Muscle of leg (tissue), 11 donors: ENCODE data around the gene RTN4R. TPM values are rescaled to one million over a fixed set of nuclear protein-coding genes. Genes with fewer than 3 reads are reported as not detected.

Source experiments
- DNase-seq: peaks from one replicate; pipeline ENCODE4 v3.0.0; 2013
- H3K27ac ChIP-seq: one replicate; pipeline ENCODE4 v1.5.1; 2013; ENCODE audit warnings: mild to moderate bottlenecking, low read length, control low read depth
- H3K27me3 ChIP-seq: one replicate; pipeline ENCODE4 v1.6.1; 2013; ENCODE audit warnings: low read length; ENCODE audit not compliant: control insufficient read depth, insufficient read depth
- H3K36me3 ChIP-seq: one replicate; pipeline ENCODE4 v1.6.1; 2013; ENCODE audit warnings: low read length; ENCODE audit not compliant: control insufficient read depth, insufficient read depth
- H3K4me1 ChIP-seq: one replicate; pipeline ENCODE4 v1.6.1; 2013; ENCODE audit warnings: low read length; ENCODE audit not compliant: control insufficient read depth, insufficient read depth
- H3K4me3 ChIP-seq: one replicate; pipeline ENCODE4 v1.5.1; 2013; ENCODE audit warnings: low read length, control low read depth
- H3K9me3 ChIP-seq: replicated peaks from 2 replicates; pipeline ENCODE4 v1.6.1; 2013; ENCODE audit warnings: low read depth, low read length; ENCODE audit not compliant: control insufficient read depth
- WGBS: methylation state at CpG from one replicate; pipeline ENCODE4 v1.1.5; 2013; ENCODE audit warnings: missing lambda C conversion rate; ENCODE audit not compliant: insufficient coverage; 5-methylcytosine and 5-hydroxymethylcytosine counted together
- polyA plus RNA-seq, 8 donors: library from polyadenylated mRNA; unstranded; fragments of 120-200 nt; gene quantifications; one replicate each; pipeline versions ENCODE4 v1.2.1 to v1.2.3, GENCODE V29; 2013; ENCODE audit warnings: inconsistent platforms in 1 of 8, low replicate concordance in 1 of 8; ENCODE audit not compliant: insufficient read length in 8 of 8, insufficient read depth in 1 of 8
- total RNA-seq: library from RNA; stranded (reverse); fragments of 120-200 nt; gene quantifications from one replicate; pipeline ENCODE4 v1.2.4, GENCODE V29; 2013

Gene RTN4R
- total and polyA plus RNA-seq, 9 donors, result 7.3 to 19.0 (median 13.5) TPM

- Histone ChIP-seq H3K4me1 (peaks cover 52% of the 10 kb centered on the region), H3K36me3 (no peaks in the 10 kb centered on the region), H3K9me3 (no peaks in the 10 kb centered on the region), H3K27ac (no peak overlapping the region), H3K4me3 (no peak overlapping the region), H3K27me3 (no peaks in the 10 kb centered on the region)
- peak; percentile 55 for DNase-seq
- WGBS, result 60% methylated on average over 24 of the region's 26 CpGs
These were observed 55.9 kb downstream of the RTN4R start for GRCh38 chr22:20211997-20212753.

GRCh38 chr22:20211409-20211996 is 56.6 kb downstream of the RTN4R start:
- Histone ChIP-seq H3K4me1 (peaks cover 59% of the 10 kb centered on the region), H3K27me3 (no peaks in the 10 kb centered on the region), H3K36me3 (no peaks in the 10 kb centered on the region), H3K4me3 (no peak overlapping the region), H3K9me3 (no peaks in the 10 kb centered on the region), H3K27ac (no peak overlapping the region)
- DNase-seq, result no peak
- 58% methylated on average over 7 of the region's 10 CpGs for WGBS

- H3K27me3 ChIP-seq, result no peaks in the 10 kb centered on the region
- no peak overlapping the region for H3K27ac ChIP-seq
- DNase-seq, result no peak
- peaks cover 68% of the 10 kb centered on the region for H3K4me1 ChIP-seq
- H3K4me3 ChIP-seq, result no peak overlapping the region
- 65% methylated on average over 7 of the region's 9 CpGs for WGBS
- H3K36me3 ChIP-seq, result no peaks in the 10 kb centered on the region
- no peaks in the 10 kb centered on the region for H3K9me3 ChIP-seq
These were observed 57.6 kb downstream of the RTN4R start for GRCh38 chr22:20210473-20211059.

- DNase-seq, result no peak
- H3K4me1 ChIP-seq, result peaks cover 76% of the 10 kb centered on the region
- no peak overlapping the region for H3K27ac ChIP-seq
- 92% methylated on average over 5 of the region's 11 CpGs for WGBS
- H3K27me3 ChIP-seq, result no peaks in the 10 kb centered on the region
- H3K4me3 ChIP-seq, result no peak overlapping the region
- no peaks in the 10 kb centered on the region for H3K9me3 ChIP-seq
- H3K36me3 ChIP-seq, result no peaks in the 10 kb centered on the region
These were observed 58.3 kb downstream of the RTN4R start for GRCh38 chr22:20209761-20210250.

GRCh38 chr22:20208713-20209310 is 59.3 kb downstream of the RTN4R start:
- Histone ChIP-seq H3K36me3 (no peaks in the 10 kb centered on the region), H3K27ac (no peak overlapping the region), H3K4me1 (peaks cover 83% of the 10 kb centered on the region), H3K4me3 (no peak overlapping the region), H3K9me3 (no peaks in the 10 kb centered on the region), H3K27me3 (no peaks in the 10 kb centered on the region)
- WGBS, result 73% methylated on average over 15 of the region's 15 CpGs
- no peak for DNase-seq

GRCh38 chr22:20207277-20208025 is 60.7 kb downstream of the RTN4R start:
- WGBS, result 57% methylated on average over 10 of the region's 11 CpGs
- Histone ChIP-seq H3K4me3 (peak overlapping the region; percentile 54), H3K4me1 (peaks cover 80% of the 10 kb centered on the region), H3K36me3 (no peaks in the 10 kb centered on the region), H3K27ac (peak overlapping the region; percentile 77), H3K9me3 (no peaks in the 10 kb centered on the region), H3K27me3 (no peaks in the 10 kb centered on the region)
- DNase-seq, result no peak

- H3K4me1 ChIP-seq, result peaks cover 74% of the 10 kb centered on the region
These were observed 61.4 kb downstream of the RTN4R start for GRCh38 chr22:20206709-20207215.

GRCh38 chr22:20205964-20206708 is 62.0 kb downstream of the RTN4R start:
- Histone ChIP-seq H3K27ac (peak overlapping the region; percentile 77), H3K27me3 (no peaks in the 10 kb centered on the region), H3K36me3 (no peaks in the 10 kb centered on the region), H3K4me1 (peaks cover 68% of the 10 kb centered on the region), H3K9me3 (no peaks in the 10 kb centered on the region), H3K4me3 (peak overlapping the region; percentile 54)
- 18% methylated on average over 8 of the region's 12 CpGs for WGBS
- peak; percentile 84 for DNase-seq

More at GRCh38 chr22:20206709-20207215, 61.4 kb downstream of the RTN4R start:
- Histone ChIP-seq H3K9me3 (no peaks in the 10 kb centered on the region), H3K36me3 (no peaks in the 10 kb centered on the region), H3K4me3 (peak overlapping the region; percentile 54), H3K27ac (peak overlapping the region; percentile 77), H3K27me3 (no peaks in the 10 kb centered on the region)
- WGBS, result 58% methylated on average over 5 of the region's 9 CpGs
- peak; percentile 31 for DNase-seq

GRCh38 chr22:20205464-20205963 is 62.6 kb downstream of the RTN4R start:
- Histone ChIP-seq H3K4me1 (peaks cover 62% of the 10 kb centered on the region), H3K27ac (peak overlapping the region; percentile 77)

More at GRCh38 chr22:20205464-20205963, 62.6 kb downstream of the RTN4R start:
- WGBS, result 77% methylated on average over 6 of the region's 15 CpGs
- no peaks in the 10 kb centered on the region for H3K9me3 ChIP-seq
- no peaks in the 10 kb centered on the region for H3K27me3 ChIP-seq
- no peaks in the 10 kb centered on the region for H3K36me3 ChIP-seq
- no peak for DNase-seq
- H3K4me3 ChIP-seq, result no peak overlapping the region
